NCI-H187 treated with DMSO at 0.1 percent for 48 hours (cell line): ENCODE results near the gene FOXP1.
"Not testable (repeated sequence)": the region's sequence is repeated elsewhere in the genome, so short reads cannot be mapped to it uniquely, and the experiment has no call there.

Source experiments
- DNase-seq: peaks from one replicate; lab custom pipeline; 2025; lab: John Stamatoyannopoulos, UW

FOXP1 gene

GRCh38 chr3:71330505-71330904 lies 253.0 kb downstream of the FOXP1 start:
- no peak for DNase-seq

- no peak for DNase-seq
Observed at GRCh38 chr3:71329817-71330216, 253.7 kb downstream of the FOXP1 start.

GRCh38 chr3:71328926-71329325 lies 254.6 kb downstream of the FOXP1 start:
- DNase-seq: no peak

GRCh38 chr3:71327936-71328335 lies 255.6 kb downstream of the FOXP1 start:
- no peak for DNase-seq

DNA sequence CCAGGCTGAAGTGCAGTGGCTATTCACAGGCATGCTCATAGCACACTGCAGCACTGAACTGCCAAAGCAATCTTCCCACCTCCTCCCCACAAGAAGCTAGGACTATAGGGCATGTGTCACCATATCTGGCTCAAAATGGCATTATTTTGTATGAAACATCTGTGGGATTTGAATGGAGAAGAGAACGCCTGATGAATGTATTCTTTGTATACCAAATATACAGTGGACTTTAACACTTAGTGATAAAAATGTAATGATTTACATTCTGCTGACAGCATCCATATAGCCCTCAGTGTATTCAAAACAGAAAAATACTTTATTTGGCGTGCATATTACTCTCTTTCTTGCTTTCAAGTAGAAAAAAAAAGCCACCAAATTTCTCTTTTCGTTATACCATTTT lies 257.8 kb downstream of the FOXP1 start:
- no peak for DNase-seq

GRCh38 chr3:71324224-71324623 lies 259.3 kb downstream of the FOXP1 start:
- DNase-seq: not testable (repeated sequence)

DNA sequence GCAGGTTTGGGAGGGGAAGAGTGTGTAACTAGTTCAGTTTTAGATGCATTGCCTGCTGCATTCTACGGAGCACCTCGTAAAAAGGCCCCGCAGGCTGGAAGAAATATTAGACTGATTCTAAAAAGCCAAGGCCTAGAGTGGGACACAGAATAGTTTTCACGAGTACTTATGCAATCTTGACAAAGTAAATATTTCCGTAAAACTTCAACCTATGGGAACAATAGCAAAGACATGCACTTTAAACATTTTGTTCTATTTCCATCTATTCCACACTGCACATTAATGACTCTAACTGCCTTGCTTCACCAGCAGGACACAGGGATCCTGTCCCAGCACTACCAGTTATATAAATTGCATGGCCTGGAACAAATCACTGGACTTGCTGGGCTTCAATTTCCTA lies 260.0 kb downstream of the FOXP1 start:
- no peak for DNase-seq

- no peak for DNase-seq
Observed at GRCh38 chr3:71322154-71322553, 261.4 kb downstream of the FOXP1 start.

DNA sequence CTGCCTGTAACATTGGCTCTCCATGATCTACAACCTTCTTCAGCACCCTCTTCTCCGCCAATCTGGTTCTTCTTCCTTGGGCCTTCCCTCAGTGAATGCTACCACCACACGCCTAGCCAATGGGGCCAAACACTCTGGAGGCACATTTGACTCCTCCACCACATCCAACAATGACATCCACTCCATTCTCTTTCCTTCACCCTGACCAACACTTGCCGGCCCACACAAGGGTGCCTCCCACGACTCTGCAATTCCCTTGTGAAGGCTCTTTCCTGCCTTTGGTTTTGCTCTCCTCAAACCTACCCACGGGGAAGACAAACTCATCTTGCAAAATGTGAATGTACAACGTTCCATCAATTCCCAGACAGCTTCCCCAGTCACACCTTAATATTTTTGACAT lies 263.8 kb downstream of the FOXP1 start:
- no peak for DNase-seq

DNA sequence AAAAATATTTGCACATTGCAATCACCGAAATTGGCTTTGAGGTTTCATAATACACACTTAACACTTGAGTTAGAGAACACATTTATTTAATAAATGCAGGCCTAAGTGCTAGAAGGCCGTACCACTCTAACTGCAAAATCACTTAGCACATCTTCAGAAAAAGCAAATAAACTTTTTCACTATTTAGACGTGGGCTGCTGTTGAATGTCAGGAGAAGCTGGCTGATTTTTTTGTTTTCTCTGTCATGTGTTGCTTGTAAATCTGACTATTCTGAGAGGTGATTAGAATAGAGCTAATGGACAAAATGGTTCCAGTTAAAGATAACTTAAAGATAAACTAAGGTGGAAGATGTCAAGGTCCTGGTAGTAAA lies 265.1 kb downstream of the FOXP1 start:
- no peak for DNase-seq

GRCh38 chr3:71317749-71318457 lies 265.6 kb downstream of the FOXP1 start:
- DNase-seq: no peak

DNA sequence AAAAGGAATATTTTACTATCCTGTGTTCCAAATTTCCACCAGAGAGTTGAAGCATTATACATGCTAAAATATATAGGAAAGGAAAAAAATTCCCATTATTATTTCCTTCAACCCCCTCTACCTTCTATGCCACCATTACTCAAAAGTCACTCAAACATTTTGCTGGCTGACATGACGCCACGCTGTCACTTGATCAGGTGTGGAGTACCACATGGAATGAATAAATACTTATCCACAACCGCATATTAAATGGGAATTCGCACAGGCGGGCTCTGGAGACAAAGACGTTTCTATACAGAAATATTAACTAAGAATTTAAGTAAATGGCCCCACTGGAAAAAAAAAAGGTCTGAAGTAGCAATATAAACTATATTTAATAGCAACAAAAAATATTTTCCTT lies 266.4 kb downstream of the FOXP1 start:
- no peak for DNase-seq

DNA sequence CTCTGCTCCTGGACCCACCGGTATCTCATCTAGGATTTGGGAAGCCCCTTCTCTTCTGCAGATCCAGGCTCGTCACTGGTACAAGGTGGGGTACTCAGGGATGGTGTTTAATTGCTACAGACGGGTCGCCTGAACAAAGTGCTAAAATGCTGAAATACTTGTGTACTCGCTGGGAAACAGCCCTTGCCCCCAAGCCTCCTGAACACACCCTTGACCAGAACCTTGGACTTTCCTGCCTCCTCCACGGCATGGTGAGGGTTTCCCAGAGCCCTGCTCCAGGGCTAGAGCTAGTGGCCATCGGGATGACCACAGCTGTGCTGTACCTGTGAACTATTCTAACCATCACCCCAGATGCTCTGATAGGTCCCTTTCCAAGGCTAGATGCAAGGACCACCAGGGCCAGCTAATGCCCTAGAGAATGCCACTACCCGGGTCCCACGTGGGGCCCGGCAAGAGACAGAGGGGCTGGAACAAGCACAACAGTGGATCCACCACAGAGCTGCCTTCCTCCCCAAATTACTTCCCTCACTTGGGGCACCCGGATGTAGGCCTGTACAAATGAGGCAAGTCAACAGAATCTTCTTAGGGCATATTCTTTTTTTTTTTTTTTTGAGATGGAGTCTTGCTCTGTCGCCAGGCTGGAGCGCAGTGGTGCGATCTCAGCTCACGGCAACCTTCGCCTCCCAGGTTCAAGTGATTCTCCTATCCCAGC lies 267.3 kb downstream of the FOXP1 start:
- DNase-seq: no peak

DNA sequence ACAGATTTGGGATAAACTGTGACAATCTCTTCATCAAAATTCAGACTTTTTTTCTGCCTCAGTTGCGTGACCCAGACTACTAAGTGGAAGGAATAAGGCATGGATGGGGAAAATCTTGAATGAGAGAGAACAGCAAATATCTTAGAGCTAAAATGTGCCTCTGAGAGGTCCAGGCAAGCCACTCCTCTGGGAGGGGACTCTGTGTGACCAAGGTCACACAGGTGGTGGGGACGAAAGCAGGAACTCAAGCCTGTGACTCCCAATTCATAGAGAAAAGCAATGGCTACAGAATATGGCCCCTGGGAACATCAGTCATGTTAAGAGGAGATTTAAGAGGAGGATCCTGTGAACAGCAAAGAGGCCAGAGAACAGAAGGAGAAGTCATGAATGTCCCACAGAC lies 268.1 kb downstream of the FOXP1 start:
- no peak for DNase-seq

GRCh38 chr3:71313844-71314243 lies 269.7 kb downstream of the FOXP1 start:
- DNase-seq: no peak

GRCh38 chr3:71312461-71312860 lies 271.1 kb downstream of the FOXP1 start:
- DNase-seq: no peak

DNA sequence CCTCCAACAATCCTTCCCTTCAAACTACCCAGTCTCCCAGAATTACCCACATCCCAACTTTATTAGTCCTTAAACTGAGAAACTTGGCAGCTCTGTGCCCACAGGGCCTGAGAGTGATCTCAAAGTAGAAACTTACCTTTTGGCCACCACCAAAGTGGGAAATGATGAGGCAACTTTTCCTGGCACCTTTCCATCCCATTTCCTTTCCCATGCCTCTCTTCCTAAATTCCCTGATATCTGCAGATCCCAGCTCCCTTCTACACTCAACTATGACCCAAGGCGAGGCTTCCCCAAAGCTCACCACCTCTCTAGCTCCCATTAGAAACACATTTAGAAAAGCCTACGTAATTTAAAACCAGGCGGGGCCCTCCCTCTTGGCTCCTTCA lies 271.9 kb downstream of the FOXP1 start:
- no peak for DNase-seq

DNA sequence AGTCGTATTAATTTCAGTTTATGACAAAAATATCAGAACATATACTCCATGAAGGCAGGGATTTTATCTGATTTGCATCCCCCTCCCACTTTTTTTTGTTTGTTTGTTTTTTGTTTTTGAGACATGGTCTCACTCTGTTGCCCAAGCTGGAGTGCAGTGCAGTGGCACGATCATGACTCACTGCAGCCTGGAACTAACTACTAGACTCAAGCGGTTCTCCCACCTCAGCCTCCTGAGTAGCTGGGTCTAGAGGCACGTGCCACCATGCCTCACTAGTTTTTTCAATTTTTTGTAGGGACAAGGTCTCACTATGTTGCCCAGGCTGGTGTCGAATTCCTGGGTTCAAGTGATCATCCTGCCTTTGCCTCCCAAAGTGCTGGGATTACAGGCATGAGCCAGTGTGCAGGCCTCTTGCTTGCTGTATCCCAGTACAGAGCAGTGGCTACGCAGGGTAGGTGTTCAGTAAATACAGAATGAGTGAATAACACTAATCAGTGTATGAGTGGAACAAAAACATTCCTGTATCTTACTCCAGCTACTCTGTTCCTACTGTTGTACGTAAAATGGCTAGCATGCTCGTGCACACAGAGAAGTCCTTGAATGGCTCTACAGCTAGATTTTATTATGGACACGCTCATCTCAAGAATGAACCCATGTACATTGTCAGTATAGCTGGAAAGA lies 272.4 kb downstream of the FOXP1 start:
- no peak for DNase-seq

DNA sequence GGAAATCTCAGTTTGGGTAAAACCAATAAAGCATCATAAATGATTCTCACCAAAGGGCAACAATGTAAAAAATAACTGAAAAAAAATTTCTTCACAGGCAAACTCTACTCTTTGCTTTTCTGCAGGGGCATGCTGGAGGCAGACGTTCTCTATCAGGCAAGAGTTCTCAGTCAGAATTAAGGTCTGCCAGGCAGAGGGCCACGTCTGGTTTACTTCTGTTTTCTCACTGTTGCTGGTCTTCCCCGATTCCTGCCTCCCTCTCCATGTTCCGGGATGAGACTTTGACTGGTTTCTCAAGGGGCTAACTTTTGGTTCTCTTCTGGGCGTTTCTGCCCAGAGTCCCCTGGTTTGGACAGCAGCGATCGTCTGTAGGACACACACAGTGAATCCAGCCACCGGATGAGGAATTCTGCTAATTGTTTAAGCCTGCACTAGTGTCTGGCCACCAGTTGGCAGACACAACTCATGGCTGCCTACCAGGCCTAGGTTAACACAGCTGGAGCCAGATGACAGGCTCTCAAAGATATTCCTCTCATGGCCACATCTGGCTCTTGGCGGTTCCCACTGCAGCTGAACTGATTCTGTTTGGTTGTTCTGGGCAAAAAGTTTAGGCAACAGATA lies 273.1 kb downstream of the FOXP1 start:
- DNase-seq: no peak

DNA sequence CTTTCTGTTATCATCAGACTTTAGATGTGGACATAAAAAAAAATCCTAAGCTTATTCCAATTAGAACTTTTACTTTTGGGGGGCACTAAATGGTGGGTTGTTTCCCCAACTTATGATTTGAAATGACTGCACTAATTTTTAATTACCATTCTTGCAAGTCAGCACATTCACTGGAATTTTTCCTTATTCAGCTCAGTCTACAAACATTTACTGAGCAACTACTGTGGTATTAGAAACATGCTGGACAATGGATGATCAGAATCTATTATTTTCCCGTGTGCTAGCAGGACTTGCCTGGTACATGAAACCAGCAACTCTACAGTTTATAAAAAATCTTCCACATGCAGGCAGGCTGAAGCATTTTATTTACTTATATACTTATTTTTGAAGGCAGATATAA lies 273.6 kb downstream of the FOXP1 start:
- no peak for DNase-seq

- no peak for DNase-seq
Observed at GRCh38 chr3:71309342-71309741, 274.2 kb downstream of the FOXP1 start.

DNA sequence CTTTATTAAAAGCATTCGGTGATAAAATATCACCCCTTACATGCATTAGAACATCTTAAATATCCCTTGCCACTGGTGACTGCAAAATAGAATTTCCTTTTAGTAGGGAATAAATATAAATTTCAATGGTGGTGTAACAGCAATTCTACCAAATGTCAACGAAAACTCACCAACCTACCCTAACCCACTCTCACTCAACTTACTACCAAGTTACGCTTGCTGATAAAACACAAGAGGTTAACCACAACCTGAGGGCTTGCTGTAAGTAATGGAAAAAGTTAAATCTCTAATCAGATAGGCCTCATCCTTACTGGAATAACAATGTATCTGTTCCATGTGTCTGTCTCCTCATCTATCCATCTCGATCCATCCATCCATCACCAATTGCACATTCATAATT lies 274.7 kb downstream of the FOXP1 start:
- DNase-seq: no peak
